Fibroblast of peridontal ligament (primary cell): ENCODE results near the gene PGAP3.
A peak's percentile ranks its signal among the peaks of the same experiment; 100 is the strongest.

ENCODE experiments used
- DNase-seq: peaks from one replicate; pipeline ENCODE4 v3.0.0-alpha.2; 2010; ENCODE audit errors: extremely low read depth

PGAP3 gene

DNA sequence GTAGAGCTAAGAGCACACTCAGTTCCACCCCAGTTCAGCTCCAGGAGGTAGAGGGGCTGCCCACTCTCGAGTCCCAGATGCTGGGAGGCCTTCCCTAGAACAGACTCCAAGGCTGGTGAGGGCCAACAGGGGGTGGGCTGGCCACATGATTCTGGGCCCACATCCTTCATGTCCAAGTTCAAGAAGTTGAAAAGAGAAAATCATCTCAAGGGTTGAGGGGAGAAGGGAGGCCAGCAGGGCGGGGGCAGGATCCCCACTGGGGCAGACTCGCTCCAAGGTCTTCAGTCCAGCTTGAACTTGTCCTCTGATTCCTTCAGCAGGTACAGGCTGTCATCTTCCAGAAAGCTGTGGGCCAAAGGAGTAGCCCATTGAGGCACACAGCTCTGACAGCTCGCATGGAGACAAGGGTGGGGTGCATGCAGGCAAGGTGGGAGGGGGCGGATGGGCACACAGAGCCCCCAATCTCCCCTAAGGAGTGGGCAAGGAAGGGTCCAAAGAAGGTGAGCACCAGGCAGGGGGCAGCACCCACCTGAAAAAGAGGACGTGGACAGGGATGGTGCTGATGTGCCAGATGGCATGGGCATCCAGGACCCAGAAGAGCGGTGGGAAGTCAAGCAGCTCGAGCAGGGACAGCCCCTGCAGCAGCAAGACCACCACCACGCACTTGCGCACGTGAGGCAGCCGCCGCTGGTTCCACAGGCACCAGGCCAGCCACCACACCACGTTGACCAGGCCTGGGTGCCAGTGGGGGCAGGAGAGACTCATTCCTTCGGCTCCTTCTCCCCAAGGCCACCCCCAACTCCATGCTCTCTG is 15.1 kb downstream of the PGAP3 start:
- no peak for DNase-seq

- DNase-seq, result peak; percentile 21
Observed at GRCh38 chr17:39671651-39672521, 16.0 kb downstream of the PGAP3 start.

GRCh38 chr17:39670746-39671145 is 17.1 kb downstream of the PGAP3 start:
- DNase-seq, result no peak

- DNase-seq, result no peak
Observed at GRCh38 chr17:39669897-39670735, 17.7 kb downstream of the PGAP3 start.

GRCh38 chr17:39667945-39668924 is 19.6 kb downstream of the PGAP3 start, which contains the start of gene PNMT:
Gene PNMT (plus strand): TSS chr17:39668453. CDS start chr17:39668476, 23 bp downstream.
- peak; percentile 29 for DNase-seq

DNA sequence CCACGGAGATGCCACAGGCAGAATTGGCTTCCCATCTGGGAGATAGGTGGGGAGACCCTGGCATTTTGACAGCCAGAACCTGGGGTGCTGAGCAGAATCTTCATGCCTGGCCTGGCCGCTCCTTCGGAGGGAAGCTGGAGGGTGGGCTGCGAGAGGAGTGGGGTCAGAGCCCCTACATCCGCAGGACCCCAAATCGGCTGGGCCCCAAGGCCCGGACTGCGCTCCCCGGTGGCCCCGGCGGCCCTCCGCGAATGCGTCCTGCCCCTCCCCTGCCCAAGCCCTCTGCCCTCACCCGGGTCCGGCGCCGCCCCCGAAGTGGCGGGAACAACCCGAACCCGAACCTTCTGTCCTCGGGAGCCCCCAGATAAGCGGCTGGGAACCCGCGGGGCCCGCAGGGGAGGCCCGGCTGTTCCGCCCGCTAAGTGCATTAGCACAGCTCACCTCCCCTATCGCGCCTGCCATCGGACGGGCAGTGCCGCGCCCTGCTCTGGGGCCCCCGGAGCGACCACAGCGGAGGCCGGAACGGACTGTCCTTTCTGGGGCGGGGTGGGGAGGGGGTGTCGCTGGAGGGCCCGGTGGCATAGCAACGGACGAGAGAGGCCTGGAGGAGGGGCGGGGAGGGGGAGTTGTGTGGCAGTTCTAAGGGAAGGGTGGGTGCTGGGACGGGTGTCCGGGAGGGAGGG is 20.5 kb downstream of the PGAP3 start:
- DNase-seq, result no peak

DNA sequence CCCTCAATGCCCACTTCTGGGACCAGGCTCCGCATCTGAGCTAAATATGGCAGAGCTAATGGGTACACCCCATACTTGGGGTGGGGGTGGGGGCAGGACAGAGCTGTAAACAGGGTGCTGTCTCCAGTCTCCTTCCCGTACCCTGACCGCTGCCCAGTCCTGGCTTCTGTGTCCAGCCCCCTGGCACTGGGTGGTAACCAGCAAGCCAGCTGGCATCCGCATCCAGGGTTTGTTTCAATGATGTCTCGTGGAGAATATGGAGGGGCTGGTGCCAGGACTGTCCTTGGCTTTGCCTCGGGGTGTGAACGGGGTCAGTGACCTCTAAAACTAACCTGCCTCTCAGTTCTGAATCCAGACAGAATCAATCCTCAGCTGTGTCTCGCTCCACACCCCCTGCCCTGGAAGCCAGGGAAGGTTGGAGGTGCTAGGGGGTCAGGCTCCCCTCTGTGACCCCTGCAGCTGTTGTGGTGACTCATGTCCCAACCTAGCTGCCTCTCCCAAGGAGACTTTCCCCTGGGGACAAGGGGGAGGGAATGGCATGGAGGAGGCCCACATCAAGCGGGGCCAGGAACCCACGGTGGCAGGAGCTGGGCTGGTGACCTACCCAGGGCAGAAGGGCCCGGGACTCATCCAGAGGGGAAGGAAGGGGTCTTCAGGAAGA is 21.1 kb downstream of the PGAP3 start:
- no peak for DNase-seq

DNA sequence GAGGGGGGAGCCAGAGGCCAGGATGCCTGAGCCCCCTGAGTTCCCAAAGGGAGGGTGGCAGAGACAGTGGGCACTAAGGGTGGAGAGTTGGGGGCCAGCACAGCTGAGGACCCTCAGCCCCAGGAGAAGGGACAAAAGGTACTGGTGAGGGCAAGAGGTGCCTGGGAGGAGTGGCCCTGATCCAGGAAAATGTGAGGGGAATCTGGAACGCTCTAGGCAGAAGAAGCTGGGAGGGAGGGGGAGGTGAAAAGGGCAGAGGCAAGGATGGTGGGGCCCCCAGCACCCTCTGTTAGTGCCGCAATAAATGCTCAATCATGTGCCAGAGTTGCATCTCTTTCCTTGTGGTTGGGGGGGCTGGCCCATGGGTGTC is 21.6 kb downstream of the PGAP3 start:
- DNase-seq, result no peak

DNA sequence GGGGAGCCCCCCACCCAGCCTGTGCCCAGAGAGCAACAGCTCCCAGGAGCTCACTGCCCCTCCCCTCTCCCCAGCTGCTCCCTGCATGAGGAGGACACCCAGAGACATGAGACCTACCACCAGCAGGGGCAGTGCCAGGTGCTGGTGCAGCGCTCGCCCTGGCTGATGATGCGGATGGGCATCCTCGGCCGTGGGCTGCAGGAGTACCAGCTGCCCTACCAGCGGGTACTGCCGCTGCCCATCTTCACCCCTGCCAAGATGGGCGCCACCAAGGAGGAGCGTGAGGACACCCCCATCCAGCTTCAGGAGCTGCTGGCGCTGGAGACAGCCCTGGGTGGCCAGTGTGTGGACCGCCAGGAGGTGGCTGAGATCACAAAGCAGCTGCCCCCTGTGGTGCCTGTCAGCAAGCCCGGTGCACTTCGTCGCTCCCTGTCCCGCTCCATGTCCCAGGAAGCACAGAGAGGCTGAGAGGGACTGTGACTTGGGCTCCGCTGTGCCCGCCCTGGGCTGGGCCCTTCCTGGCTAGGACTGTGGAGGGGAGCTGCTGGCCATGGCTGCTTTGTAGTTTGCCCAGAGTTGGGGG is 22.1 kb downstream of the PGAP3 start:
- DNase-seq, result no peak

GRCh38 chr17:39664581-39665561 is 23.0 kb downstream of the PGAP3 start, which contains the start of gene TCAP:
Gene TCAP (plus strand): TSS chr17:39665349. CDS start chr17:39665360, 11 bp downstream.
- no peak for DNase-seq

DNA sequence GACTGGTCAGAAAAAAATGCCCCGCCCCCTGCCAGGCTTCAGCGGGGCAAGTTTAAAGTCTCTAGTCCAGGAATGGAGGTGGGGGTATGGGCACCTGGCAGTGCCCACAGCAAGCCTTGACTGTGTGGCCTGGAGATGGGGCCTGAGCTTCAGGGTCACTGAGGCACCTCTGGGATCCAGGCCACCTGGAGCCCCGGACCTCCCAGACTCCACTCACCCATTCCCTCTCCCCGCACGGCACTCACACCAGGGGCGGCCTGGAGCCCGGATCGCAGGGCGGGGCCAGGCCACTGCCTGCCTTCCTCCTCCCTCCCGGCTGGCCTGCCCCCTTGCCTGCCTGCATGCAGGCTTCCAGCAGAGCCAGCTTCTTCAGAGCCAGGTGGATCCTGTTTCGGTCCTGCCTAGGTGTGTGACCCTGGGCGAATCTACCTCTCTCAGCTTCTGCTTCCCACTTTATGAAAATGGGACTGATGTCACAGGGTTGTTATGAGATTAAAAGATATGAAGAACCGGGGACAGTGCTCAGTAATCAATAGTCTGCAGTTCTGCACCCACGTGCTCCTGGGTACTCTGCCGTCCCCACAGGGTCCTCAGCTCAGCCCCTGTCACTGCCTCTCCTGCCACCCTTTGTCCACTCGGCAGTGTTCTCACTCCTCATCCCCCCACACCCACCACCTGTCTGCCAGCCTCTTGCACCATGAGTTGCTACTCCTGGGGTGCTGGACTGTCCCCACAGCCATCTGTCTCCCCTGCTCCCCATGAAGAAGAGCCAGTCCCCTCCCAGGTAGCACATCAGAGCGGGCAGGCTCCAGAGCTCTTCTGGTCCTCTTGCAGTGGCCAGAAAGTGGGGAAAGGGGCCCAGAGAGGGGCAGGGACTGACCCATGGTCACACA is 23.9 kb downstream of the PGAP3 start:
- no peak for DNase-seq

- no peak for DNase-seq
Observed at GRCh38 chr17:39663340-39663687, 24.5 kb downstream of the PGAP3 start.

DNA sequence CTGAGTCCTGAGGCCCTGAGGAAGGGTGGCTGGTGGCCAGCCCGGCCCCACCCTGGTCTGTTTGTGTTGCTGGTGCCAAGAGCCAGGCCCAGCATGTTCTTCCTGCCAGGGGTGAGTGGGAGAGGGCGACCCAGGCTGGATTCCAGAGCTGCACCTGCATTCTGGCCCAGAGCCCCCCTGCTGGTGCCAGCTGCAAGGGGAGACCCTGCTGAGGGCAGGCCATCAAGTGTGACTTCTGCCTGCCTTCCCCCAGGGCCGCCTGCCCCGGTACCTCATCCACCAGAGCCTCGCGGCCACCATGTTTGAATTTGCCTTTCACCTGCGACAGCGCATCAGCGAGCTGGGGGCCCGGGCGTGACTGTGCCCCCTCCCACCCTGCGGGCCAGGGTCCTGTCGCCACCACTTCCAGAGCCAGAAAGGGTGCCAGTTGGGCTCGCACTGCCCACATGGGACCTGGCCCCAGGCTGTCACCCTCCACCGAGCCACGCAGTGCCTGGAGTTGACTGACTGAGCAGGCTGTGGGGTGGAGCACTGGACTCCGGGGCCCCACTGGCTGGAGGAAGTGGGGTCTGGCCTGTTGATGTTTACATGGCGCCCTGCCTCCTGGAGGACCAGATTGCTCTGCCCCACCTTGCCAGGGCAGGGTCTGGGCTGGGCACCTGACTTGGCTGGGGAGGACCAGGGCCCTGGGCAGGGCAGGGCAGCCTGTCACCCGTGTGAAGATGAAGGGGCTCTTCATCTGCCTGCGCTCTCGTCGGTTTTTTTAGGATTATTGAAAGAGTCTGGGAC is 25.1 kb downstream of the PGAP3 start:
- DNase-seq, result no peak

GRCh38 chr17:39661744-39662541 is 25.9 kb downstream of the PGAP3 start:
- DNase-seq, result no peak
